Thymus (tissue), 11 donors: ENCODE results near the gene XPOT. TPM values are rescaled to one million over a fixed set of nuclear protein-coding genes. Genes with fewer than 3 reads are reported as not detected.

ENCODE experiments used
- DNase-seq, 9 donors: peaks; one replicate each; pipeline ENCODE4 v3.0.0-alpha.2; 2013; ENCODE audit warnings: low spot score in 9 of 9, low read depth in 6 of 9, missing footprints in 1 of 9
- H3K27ac ChIP-seq, 2 donors: one replicate each; pipeline ENCODE4 v1.5.1; 2013; ENCODE audit warnings: control low read depth in 1 of 2, low read depth in 1 of 2, low read length in 1 of 2, mild to moderate bottlenecking in 1 of 2, moderate library complexity in 1 of 2
- H3K27me3 ChIP-seq, 2 donors: one replicate each; pipeline ENCODE4 v1.5.1; 2013; ENCODE audit warnings: low read length in 1 of 2; ENCODE audit not compliant: control insufficient read depth in 2 of 2, insufficient read depth in 1 of 2
- H3K36me3 ChIP-seq, 2 donors: one replicate each; pipeline ENCODE4 v1.5.1; 2013; ENCODE audit warnings: low read length in 1 of 2, mild to moderate bottlenecking in 1 of 2, moderate library complexity in 1 of 2; ENCODE audit not compliant: control insufficient read depth in 2 of 2, insufficient read depth in 2 of 2
- H3K4me1 ChIP-seq, 2 donors: one replicate each; pipeline ENCODE4 v1.5.1; 2013; ENCODE audit warnings: low read length in 2 of 2; ENCODE audit not compliant: control insufficient read depth in 2 of 2, insufficient read depth in 2 of 2
- H3K4me3 ChIP-seq, 2 donors: one replicate each; pipeline ENCODE4 v1.5.1; 2013; ENCODE audit warnings: low read length in 2 of 2, control low read depth in 1 of 2, mild to moderate bottlenecking in 1 of 2
- H3K9me3 ChIP-seq, 2 donors: one replicate each; pipeline ENCODE4 v1.5.1; 2013; ENCODE audit warnings: low read length in 1 of 2, mild to moderate bottlenecking in 1 of 2; ENCODE audit not compliant: control insufficient read depth in 2 of 2, insufficient read depth in 1 of 2
- WGBS: extraction: QIAGEN DNeasy Blood & Tissue Kit; methylation state at CpG from one replicate; pipeline ENCODE4 v1.1.7; 2013; 5-methylcytosine and 5-hydroxymethylcytosine counted together
- polyA plus RNA-seq: library from polyadenylated mRNA; stranded (reverse); fragments of 200-250 nt; gene quantifications from one replicate; pipeline ENCODE4 v1.2.3, GENCODE V29; 2013
- total RNA-seq: library from RNA; stranded (reverse); fragments of 120-200 nt; gene quantifications from one replicate; pipeline ENCODE4 v1.2.4, GENCODE V29; 2013
- donor health status: healthy.

XPOT gene
- total and polyA plus RNA-seq, 2 donors = 24.6 to 42.8 TPM

GRCh38 chr12:64452559-64453329, 48.6 kb downstream of the XPOT start:
- Histone ChIP-seq H3K4me3 (peak overlapping the region; percentile 63 to 64), H3K4me1 (peaks cover 4 to 17% of the 10 kb centered on the region in 2 donors), H3K27me3 (peaks cover 2 to 17% of the 10 kb centered on the region in 2 donors), H3K36me3 (peaks cover 0 to 6% of the 10 kb centered on the region in 2 donors), H3K9me3 (no peaks in the 10 kb centered on the region), H3K27ac (peak overlapping the region; percentile 73 to 80)
- peak in 1 of 9 donors; percentile 43 for DNase-seq
- WGBS = 2% methylated on average over 16 of the region's 16 CpGs

- 96% methylated on average over 1 of the region's 1 CpG for whole genome bisulfite sequencing
- Histone ChIP-seq H3K27ac (peak overlapping the region in 1 of 2 donors; percentile 4), H3K4me3 (no peak overlapping the region), H3K27me3 (peaks cover 2 to 17% of the 10 kb centered on the region in 2 donors), H3K9me3 (no peaks in the 10 kb centered on the region), H3K36me3 (no peaks in the 10 kb centered on the region), H3K4me1 (peaks cover 9 to 25% of the 10 kb centered on the region in 2 donors)
- DNase-seq = no peak
Observed at GRCh38 chr12:64455506-64455905, 51.3 kb downstream of the XPOT start.

- peaks cover 2 to 17% of the 10 kb centered on the region in 2 donors for H3K27me3 ChIP-seq
- DNase-seq = peak in 4 of 9 donors; percentile 40 to 77 (median 44)
- peaks cover 9 to 25% of the 10 kb centered on the region in 2 donors for H3K4me1 ChIP-seq
- H3K27ac ChIP-seq = peak overlapping the region in 1 of 2 donors; percentile 4
- no peaks in the 10 kb centered on the region for H3K9me3 ChIP-seq
- no peak overlapping the region for H3K4me3 ChIP-seq
- H3K36me3 ChIP-seq = no peaks in the 10 kb centered on the region
Observed at GRCh38 chr12:64456119-64456518, 51.9 kb downstream of the XPOT start.

- no peak overlapping the region for H3K4me3 ChIP-seq
- H3K27ac ChIP-seq = no peak overlapping the region
- WGBS = 59% methylated on average over 6 of the region's 6 CpGs
- H3K27me3 ChIP-seq = peaks cover 0 to 8% of the 10 kb centered on the region in 2 donors
- peaks cover 0 to 3% of the 10 kb centered on the region in 2 donors for H3K36me3 ChIP-seq
- peaks cover 5 to 21% of the 10 kb centered on the region in 2 donors for H3K4me1 ChIP-seq
- peak in 1 of 9 donors; percentile 31 for DNase-seq
- H3K9me3 ChIP-seq = no peaks in the 10 kb centered on the region
Observed at GRCh38 chr12:64457032-64457431, 52.8 kb downstream of the XPOT start.

GRCh38 chr12:64457466-64457865, 53.3 kb downstream of the XPOT start:
- Histone ChIP-seq H3K4me1 (peaks cover 5 to 21% of the 10 kb centered on the region in 2 donors), H3K36me3 (peaks cover 0 to 3% of the 10 kb centered on the region in 2 donors), H3K9me3 (no peaks in the 10 kb centered on the region), H3K27ac (no peak overlapping the region), H3K4me3 (no peak overlapping the region), H3K27me3 (peaks cover 0 to 3% of the 10 kb centered on the region in 2 donors)
- DNase-seq = no peak
- 93% methylated on average over 3 of the region's 3 CpGs for WGBS

- peaks cover 5 to 21% of the 10 kb centered on the region in 2 donors for H3K4me1 ChIP-seq
- WGBS = 95% methylated on average over 4 of the region's 4 CpGs
- no peak overlapping the region for H3K27ac ChIP-seq
Observed at GRCh38 chr12:64457923-64458322, 53.7 kb downstream of the XPOT start.

GRCh38 chr12:64459394-64459891, 55.3 kb downstream of the XPOT start:
- no peaks in the 10 kb centered on the region for H3K27me3 ChIP-seq
- H3K9me3 ChIP-seq = no peaks in the 10 kb centered on the region
- H3K36me3 ChIP-seq = peaks cover 0 to 3% of the 10 kb centered on the region in 2 donors
- no peak overlapping the region for H3K4me3 ChIP-seq
- H3K27ac ChIP-seq = peak overlapping the region; percentile 36 to 45
- peak in 2 of 9 donors; percentile 16 to 58 for DNase-seq
- H3K4me1 ChIP-seq = peaks cover 5 to 21% of the 10 kb centered on the region in 2 donors
- 9% methylated on average over 3 of the region's 3 CpGs for WGBS

More at GRCh38 chr12:64457923-64458322, 53.7 kb downstream of the XPOT start:
- Histone ChIP-seq H3K27me3 (no peaks in the 10 kb centered on the region), H3K36me3 (peaks cover 0 to 3% of the 10 kb centered on the region in 2 donors), H3K9me3 (no peaks in the 10 kb centered on the region), H3K4me3 (no peak overlapping the region)
- DNase-seq = no peak

- Histone ChIP-seq H3K4me1 (peaks cover 5 to 10% of the 10 kb centered on the region in 2 donors), H3K27ac (no peak overlapping the region), H3K27me3 (no peaks in the 10 kb centered on the region), H3K36me3 (peaks cover 0 to 3% of the 10 kb centered on the region in 2 donors), H3K4me3 (no peak overlapping the region), H3K9me3 (no peaks in the 10 kb centered on the region)
- DNase-seq = no peak
- 97% methylated on average over 2 of the region's 2 CpGs for WGBS
Observed at GRCh38 chr12:64461634-64462414, 57.6 kb downstream of the XPOT start.

GRCh38 chr12:64466178-64466577, 62.0 kb downstream of the XPOT start:
- no peak for DNase-seq
- no peak overlapping the region for H3K27ac ChIP-seq
- no peaks in the 10 kb centered on the region for H3K9me3 ChIP-seq
- peaks cover 0 to 6% of the 10 kb centered on the region in 2 donors for H3K36me3 ChIP-seq
- no peak overlapping the region for H3K4me3 ChIP-seq
- no peaks in the 10 kb centered on the region for H3K4me1 ChIP-seq
- H3K27me3 ChIP-seq = no peaks in the 10 kb centered on the region
